Measurements from ENCODE around the gene LRP1.

Gene LRP1

DNA sequence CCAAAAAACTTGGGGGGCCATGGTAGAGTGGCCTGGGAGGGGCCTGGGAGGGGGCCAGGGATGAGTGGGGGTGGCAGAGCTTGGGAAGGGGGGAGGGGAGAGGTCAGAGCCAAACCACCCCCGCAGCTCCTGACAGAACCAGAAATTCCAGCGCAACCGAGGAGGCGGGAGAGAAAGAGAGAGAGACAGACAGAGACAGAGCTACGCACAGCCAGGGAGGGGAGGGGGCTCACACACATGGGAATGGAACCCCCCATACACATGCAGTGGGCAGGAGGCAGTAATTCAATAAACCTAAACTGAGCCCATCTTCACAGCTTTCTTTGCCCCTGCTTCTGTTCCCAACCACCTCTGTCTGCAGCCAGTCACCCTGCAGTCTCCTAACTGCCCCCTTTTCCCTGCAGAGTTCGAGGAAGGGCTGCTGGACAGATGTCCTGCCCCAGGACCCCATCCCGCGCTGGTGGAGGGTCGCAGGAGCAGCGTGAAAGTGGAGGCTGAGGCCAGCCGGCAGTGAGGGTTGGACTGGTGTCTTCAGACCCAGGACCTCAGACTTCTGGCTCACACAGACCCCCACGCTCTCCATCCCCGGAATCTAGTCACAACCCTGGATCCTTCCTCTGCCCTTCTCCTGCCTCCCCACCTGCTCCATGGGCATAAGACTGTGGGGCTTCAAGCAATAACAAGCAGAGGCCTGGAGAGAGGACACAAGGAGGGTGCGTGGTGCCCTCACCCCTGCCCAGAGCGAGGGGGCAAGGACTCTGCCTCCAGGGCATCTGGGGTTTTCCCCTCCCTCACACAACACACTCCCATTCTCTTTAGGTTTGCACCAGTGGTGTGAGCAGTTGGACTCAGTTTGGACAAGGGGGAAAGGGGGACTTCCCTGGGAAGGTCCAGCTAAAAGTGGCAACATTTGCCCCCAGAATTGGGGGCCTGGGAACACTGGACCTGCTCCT is 33.8 kb upstream of the LRP1 start:
- DNase-seq, result no peak

DNA sequence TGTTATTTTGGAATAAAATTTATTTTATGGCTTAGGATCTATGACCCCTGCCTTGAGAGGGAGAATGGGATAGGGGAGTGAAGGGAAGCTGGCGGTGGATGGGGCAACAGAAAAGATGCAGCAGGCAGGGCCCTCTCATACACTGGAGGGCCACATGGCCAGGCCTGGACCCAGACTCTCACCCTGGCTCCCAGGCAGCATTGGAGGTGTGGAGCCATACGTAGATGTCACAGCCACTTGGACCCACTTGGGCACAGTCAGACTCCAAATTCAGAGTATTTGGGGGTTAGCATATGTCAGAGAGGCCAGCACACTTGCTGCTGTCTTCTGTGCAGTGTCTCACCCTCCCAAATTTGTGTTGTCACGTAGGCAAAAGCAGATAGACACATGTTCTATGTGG is 32.8 kb upstream of the LRP1 start:
- DNase-seq, result no peak

DNA sequence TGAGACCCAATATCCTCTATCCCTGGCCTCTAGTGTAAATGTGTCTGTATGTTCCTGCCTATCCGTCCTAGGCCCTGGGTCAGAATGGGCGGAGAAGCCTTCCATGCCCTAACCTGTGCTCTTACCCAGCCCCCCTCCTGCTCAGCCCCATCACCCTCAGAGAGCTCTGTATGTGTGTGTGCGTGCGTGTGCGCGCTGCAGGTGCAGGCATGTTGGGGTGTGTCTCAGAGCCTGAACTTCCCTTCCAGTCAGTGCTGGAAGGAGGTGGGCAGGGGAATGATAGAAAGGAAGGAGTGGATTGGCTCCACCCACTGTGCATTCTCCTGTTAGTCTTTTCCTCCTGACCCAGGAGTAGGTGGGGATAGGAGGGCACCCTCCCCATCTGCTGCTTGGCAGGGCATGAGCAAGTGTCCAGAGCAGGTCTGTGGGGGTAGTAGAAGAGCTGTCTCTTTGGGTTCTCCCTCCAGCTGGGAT is 32.1 kb upstream of the LRP1 start:
- DNase-seq, result no peak

DNA sequence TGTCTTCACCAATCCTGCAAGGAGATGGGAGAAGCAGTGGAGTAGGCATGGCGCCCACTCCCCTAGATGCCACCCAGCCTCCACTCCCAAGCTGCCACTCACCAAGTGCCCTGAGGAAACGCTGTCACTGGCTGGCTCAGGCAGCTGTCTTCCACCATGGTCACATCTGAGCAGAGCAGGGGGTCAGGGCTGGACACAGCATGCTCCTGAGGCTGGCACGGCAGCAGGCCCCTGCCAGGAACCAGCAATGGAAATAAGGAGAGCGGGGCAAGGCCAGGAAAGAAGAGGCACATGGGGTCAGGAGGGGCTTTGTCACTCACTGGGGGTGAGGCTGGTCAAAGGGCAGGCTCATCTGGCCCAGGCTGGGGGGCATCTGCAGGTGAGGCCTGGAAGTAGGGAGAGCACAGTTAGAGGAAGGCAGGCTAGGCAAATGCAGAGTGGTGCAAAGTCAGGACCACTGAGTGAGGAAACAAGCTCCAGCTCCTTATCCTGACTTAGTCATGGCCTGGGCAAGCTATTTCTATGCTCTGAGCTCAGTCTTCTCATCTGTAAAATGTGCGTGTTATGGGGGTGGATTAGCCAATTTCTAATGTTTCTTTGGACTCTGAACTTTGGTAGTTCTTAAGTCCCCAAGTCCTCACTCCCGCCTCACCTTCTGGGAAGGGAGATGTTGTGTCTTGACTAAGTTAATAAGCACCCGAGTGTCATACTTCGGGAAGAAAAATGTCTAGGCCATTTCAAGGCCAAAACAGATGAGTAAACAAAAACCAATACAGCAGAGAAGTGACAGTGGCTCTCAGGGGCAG is 31.3 kb upstream of the LRP1 start:
- no peak for DNase-seq

DNA sequence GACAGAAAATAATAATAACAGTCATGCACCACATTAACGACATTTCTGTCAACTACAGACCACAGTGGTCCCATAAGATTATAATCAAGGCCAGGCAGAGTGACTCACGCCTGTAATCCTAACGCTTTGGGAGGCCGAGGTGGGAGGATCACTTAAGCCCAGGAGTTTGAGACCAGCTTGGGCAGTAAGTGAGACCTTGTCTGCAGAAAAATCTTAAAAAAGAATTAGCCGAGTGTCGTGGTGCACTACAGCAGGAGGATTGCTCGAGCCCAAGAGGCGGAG is 30.8 kb upstream of the LRP1 start:
- no peak for DNase-seq

DNA sequence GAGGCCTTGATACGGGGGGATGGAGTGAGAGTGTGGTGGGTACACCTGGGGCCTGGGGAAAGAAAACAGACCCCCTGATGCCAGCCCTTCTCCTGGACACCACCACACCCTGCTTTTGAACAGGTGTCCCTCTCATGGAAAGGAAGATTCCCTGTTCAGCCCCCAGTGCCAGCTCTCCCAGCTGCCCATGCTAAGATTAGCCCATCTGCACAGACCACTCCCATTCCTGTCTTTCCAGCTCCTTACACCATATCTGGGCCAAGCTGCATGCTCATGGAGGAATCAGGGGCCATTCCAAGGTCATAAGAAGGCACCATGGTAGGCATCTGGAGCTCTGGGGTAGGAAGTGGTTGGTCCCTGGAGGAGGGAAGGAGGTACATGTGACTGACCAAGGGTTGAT is 29.7 kb upstream of the LRP1 start:
- no peak for DNase-seq

DNA sequence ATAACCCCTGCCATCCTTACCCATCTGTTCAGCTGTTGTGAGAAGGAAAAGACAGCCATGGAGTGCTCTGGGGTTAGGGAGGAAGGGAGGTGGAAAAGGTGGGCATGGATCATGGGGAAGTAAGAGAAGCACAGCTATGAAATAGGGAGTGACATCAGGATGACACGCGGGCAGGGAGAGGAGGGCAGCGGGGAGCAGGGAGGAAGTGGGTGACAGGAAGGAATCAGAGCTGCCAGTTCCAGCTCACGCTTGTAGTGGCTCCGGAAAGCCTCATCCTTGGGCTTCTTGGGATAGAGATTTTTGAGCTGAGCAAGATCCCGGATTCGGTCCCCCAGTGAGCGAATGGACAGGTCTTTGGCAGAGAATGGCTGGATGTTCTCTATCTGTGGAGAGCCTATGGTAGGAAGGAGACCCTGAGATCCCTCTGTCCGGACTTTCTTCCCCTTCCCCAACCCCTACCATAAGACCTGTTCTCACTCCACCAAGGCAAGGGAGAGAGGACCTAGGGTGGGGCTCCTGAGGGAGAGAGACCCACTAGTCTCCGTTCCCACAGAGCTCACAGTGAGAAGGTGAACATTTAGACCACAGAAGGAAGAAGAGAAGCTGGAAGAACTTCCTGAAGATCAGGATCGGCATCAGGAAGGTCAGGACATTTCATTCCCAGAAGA is 29.1 kb upstream of the LRP1 start:
- no peak for DNase-seq

DNA sequence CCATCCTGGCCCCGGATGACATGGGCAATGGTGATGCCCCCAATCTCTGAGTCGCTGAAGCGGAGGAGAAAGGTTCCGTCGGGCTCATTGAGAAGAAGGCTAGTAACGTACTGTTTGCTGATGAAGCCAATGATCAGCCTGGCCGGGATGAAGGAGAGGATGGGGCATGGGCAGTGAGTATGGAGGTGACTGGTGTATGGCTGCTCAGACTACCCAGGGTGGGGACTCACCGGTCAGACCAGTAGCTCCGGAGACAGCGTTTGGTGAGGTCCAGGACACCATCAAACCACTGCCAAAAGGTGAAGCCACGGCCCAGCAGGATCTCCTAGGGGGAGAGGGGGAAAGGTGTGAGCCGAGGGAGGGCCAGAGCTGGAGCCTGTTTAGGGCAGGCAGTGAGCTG is 28.5 kb upstream of the LRP1 start:
- no peak for DNase-seq

DNA sequence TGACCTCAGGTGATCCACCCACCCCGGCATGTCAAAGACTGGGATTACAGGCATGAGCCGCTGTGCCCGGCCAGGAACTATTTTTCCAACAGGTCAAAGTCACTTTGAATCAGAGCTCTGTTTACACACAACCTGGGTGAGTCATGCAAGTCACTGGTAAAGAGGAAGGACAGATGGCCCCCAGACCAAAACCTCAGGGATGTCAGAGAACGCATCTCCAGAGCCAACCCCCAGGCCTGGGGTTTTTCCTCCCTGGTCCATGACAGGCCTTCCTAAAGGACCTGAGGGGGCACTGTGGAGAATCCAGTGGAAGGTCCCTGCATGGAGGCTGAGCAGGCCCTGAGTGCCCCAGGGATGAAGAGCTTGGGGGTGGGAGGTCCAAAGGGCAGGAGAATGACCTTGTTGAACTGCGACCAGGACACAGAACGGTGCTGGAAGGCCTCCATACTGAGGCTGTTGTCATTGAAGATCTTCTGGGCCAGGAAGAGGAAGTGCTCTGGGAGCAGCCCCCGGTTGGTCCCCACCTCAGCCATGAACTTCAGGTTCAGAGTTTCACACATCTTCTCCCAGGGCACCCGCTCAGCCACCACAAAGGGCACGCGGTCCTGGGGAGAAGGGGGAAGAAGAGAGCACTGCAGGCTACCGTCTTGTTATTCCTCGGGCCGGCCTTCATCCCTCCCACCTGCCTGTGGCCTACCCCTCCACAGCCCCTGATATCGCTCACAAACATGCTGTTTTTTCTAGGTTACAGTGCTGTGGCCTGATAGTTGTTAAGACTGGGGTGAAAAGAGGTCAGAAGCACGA is 26.2 kb upstream of the LRP1 start:
- DNase-seq, result no peak

DNA sequence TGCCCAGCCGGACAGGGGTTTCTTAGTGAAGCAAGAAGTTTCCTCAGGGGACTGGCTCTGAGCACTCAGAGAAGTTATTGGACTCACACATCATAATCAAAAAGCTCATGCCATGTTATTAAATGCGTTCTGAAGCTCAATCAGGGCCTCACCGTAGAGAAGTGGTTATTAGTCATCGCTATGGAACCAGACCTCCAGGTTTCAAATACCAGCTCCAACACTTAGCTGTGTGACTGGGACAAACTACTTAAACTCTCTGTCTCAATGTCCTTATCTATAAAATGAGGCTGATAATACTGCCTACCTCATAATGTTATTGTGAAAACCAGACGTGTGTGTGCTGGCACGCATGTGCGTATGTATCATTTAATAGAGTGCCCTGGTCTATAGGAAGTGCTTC is 24.4 kb upstream of the LRP1 start:
- DNase-seq, result no peak

DNA sequence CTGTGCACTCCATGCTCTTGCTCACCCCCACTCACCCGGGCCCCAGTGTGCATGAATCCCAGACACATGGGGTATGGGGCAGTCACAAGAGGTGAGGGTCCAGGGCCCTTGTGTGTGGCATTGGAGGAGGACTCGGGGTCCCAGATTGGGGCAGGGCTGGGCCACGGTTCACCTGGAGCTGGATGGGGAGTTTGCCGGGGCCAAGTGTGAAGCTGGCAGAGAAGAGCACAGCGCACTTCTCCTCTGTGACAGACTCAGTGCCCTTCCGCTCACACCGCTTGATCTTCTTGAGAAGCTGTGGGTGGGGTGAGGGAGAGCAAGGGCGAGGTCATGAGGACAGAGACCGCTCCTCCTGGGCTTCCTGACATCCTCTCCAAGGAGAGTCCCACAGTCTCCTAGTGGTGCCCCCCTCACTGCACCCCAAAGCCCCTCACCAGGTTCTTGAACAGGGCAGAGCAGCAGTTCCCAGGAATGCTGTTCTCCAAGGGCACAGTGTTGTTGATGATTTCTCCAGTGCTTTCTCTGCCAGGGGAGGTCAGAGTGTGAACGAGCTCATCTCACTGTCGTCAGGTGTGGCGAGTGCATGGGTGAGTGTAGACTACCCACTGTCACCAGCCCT is 23.9 kb upstream of the LRP1 start:
- no peak for DNase-seq

DNA sequence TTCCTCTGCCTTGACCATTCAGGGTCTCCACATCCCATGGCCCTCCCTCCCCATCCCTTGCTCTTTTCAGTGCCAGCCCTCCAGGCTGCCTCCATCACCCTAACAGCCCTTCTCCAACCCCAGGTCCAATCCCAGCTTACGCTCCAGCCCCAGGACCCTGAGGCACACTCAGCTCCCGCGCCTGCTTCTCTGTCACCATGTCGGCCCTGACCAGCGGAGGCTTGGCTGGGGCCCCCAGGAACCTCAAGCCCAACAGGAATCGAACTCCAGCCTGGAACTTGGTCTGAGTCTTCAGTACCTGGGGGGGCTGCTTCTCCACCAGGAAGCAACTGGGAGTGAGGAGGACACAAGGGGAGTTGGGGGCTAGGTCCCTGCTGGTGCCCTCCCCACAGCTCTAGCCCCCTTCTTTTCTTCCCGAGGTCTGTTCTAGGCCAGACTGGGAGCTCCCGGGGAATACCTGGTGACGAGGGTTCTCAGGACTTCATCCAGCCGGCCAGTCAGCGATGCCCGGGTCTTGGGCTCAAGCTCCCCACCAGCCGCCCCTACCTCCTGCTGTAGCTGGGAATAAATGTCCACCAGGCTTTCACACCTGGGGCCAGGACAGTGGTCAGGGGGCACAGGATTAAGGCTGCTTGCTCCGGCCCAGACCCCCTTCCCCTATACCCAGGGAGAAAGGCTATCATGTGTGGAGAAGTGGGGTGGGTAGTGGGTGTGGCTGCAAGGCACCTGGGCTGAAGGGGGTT is 23.1 kb upstream of the LRP1 start:
- no peak for DNase-seq

DNA sequence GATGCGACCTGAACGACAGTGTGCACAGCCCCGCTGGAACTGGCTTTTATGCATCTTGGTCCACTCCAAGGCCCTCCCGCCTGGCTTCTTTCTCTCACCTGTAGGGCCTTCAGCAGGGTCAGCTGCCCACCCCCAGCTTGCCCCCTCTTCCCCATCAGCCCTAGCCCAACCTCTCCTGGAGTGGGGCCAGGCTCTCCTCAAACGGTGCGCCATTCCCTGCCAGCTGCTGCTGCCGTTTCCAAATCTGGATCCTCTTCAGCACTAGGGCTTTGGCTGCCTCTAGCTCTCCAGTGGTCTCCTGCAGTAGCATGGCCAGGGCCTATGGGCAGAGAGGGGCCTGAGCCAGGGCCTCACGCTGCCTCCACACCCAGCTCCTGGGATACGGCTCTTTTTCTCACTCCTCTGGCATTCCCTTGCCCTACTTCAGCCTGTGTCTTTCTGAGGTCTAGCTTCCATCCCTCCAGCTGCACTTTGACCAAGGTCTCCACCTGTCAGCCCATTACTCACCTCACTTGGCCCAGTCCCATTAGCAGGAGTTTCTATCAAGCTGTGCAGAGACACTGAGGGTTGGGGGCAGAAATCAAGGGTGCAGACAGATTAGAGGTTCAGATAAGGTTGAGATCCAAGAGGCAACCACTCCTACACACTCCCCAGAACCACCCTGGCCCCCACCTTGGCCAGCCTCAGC is 22.1 kb upstream of the LRP1 start:
- no peak for DNase-seq

DNA sequence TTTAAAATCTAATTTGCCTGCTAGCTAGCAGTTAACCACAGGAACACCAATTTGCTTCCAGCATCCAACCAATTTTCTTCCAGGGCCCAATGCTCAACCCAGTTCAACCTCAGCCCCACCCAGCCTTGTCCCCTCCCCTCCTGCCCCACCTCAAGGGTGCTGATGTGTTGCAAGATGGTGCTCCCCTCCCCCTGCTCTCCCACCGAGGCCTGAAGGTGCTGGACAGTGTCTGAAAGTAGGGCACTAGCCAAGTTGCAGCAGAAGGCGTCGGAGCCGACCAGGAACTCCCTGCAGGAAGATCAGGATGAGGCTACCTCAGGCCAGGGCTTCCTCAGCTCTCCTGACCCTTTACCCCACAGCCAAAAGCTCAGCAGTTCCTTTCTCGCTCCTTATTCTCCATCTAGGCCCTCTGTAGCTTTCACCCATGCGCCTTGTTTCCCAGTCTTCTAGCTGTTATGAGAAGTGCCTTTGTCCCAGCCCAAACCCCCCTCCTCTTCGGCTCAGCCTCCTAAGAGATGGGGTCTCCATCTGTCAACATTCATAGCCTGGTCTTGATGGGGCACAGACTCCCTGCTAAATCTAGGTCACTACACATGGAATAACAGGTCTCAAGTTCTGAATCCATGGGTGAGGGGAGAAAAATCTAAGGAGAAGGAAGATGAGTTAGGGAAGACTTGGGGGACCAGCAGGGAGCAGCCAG is 20.7 kb upstream of the LRP1 start:
- no peak for DNase-seq

DNA sequence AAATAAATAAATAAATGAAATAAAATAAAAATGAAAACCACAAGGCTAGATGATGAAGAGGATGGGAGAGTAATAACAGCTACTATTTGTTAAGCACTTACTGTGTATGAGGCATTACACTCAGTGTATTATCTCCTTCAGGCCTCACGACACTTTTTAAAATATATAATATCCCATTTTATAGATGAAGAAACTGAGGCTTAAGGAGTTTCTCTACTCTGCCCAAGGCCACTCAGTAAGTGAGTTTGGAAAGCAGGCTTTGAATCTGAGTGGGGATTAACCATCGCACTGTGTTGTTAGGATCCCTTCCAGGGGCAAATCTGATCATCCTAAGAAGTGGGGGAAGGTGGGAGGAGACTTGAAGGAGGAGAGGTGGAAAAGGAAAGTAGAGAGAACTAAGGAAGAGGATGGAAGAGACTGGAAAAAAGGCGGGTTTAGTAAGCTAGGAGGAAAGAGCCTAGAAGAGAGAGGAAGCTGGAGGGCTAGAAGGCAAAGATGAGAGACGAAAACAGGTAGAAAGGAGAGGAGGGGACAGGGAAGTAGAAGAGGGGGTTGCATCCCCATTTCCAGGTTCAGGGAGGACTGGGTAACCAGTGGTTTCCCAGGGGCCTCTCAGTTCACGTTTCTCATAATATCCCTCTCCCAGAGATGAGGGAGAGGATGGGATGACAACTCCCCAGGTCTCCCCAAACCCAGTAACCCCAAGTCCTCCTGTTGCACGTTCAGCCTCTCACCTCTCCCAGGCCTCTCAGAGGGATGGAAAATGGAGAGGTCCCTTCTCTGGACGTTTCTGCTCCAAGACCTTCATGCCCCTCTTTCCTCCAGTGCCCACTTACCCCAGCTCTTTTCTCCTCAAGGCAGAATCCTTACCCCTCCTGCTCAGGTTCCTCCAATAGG is 18.8 kb upstream of the LRP1 start:
- no peak for DNase-seq

DNA sequence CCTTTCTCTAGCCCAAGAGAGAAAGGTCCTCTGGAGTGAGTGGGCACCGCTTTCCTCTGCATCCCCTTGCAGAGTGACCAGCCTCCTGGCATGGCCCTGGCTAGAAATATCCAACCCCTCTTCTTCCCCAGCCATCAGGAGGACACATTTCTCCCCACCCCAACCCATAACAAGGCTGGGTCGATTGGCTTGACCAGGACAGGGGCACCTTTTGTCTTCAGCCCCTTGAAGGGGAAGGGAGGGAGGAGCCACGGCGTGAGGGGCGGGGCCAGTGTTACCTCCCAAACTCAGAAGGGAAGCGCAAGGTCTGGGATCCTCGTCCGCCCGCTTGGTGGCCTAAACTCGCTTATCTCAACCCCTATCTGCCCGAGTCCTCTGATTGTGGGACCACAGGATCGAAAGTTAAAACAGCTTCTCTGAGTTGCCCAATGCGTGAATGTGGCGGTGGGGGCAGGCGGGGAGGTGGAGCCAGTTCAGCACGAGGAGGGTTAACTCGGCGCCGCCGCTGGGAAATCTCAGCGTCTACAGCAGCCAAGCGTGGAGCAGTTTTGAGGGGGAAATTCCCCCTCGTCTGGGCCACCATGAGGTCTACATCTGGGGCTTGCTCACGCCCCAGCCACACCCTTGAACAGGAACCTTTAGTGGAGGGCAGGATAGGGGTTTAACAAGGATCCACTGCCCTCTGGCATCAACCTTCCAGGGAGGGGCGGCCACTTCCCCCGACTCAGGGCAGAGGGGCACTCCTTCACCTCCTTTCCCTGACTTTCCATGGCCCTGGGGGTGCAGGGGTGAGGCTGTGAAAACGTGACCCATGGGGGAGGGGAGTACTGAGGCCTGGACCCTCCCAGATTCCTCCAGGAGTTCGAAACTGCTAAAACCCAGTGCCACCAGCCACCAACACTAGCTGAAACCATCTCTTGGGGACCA is 17.9 kb upstream of the LRP1 start:
- peak; percentile 78 to 83 for DNase-seq

DNA sequence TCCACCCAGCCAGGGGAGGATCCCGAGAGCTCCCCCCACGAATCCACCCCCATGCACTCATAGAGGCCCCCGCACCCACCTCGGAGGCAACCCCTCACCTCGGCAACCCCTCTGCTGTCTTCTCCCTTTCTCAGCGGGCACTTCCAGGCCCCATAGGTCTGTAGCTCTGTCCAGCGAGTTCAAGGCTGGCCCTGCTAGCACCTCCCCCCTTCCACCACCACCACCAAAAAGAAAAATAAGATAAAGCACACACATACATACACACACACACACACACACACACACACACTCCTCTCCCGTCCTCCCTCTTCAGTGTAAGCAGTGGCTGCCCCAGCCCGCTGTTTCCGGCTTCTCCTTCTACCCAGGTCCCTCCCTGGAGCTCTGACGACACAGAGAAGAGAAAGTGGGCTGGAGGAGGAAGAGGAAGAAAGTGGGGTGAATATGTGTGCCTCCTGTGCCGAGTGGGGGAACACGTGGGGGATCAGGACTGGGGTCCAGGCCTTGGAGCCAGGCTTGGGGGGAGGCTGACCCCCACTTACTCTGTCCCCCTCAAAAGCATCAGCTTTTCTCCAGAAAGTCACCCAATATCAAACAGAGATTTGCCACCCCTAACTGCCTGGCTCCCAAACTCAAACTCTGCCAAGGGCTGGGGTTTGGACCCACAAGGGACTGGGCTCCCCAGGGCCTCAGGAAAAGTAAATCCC is 17.1 kb upstream of the LRP1 start, which contains the start of gene STAT6:
TSS of gene STAT6 (minus strand) at position 332 of the 704 bp plus-strand sequence. CDS start 3,084 bp downstream, outside the sequence.
- peak; percentile 77 to 80 for DNase-seq

Data from stimulated activated CD4-positive, alpha-beta T cell treated with anti-CD3 and anti-CD28 coated beads, Interleukin-2, amount 100 ng/mL, for 24 hours (primary cell).